Measurements from ENCODE around the gene PAX3. TPM values are rescaled to one million over a fixed set of nuclear protein-coding genes. Genes with fewer than 3 reads are reported as not detected.
A peak's percentile ranks its signal among the peaks of the same experiment; 100 is the strongest.

PAX3 gene
- total RNA-seq, 4 donors from 2014 or later, result 2.7 to 4.5 (median 3.6) TPM

- in situ Hi-C loops (cut with MboI; ENCODE audit: low sequenced_read_pairs in 4 of 4), result loop anchor here in 3 of 4 donors (10.0 to 25.0 kb wide), 3 partner anchors 243 to 257 kb away; no protein-coding TSS in a partner anchor
- ATAC-seq (peak; percentile 74 to 76), DNase-seq (no peak)
- intact Hi-C loops (cut with DNase I; ENCODE audit: low total_unique reads), result no loop called here
- no peaks in the 10 kb centered on the region for H3K36me3 ChIP-seq
- peaks cover 94 to 98% (median 98%) of the 10 kb centered on the region in 3 donors for H3K27me3 ChIP-seq
- H3K4me1 ChIP-seq, result peaks cover 18 to 26% of the 10 kb centered on the region in 2 donors
- H3K27ac ChIP-seq, result peak overlapping the region; percentile 26 to 68 (median 53)
- H3K4me3 ChIP-seq, result peak overlapping the region; percentile 65 to 83 (median 70)
- TF ChIP-seq, protein P1, sequence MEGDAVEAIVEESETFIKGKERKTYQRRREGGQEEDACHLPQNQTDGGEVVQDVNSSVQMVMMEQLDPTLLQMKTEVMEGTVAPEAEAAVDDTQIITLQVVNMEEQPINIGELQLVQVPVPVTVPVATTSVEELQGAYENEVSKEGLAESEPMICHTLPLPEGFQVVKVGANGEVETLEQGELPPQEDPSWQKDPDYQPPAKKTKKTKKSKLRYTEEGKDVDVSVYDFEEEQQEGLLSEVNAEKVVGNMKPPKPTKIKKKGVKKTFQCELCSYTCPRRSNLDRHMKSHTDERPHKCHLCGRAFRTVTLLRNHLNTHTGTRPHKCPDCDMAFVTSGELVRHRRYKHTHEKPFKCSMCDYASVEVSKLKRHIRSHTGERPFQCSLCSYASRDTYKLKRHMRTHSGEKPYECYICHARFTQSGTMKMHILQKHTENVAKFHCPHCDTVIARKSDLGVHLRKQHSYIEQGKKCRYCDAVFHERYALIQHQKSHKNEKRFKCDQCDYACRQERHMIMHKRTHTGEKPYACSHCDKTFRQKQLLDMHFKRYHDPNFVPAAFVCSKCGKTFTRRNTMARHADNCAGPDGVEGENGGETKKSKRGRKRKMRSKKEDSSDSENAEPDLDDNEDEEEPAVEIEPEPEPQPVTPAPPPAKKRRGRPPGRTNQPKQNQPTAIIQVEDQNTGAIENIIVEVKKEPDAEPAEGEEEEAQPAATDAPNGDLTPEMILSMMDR (IDR thresholded peaks at IDR 0.05 in 4 of 5, conservative IDR thresholded peaks at IDR 0.05 in 1 of 5), result no peak
- no peak for TF ChIP-seq POLR2A (IDR thresholded peaks at IDR 0.05)
- H3K9me3 ChIP-seq, result no peaks in the 10 kb centered on the region
Observed at GRCh38 chr2:222305516-222306392, 7.0 kb upstream of the PAX3 start.

GRCh38 chr2:222304737-222305515 is 6.1 kb upstream of the PAX3 start:
- Histone ChIP-seq H3K4me1 (peaks cover 18 to 26% of the 10 kb centered on the region in 2 donors), H3K4me3 (peak overlapping the region; percentile 65 to 83 (median 70)), H3K36me3 (no peaks in the 10 kb centered on the region), H3K9me3 (no peaks in the 10 kb centered on the region), H3K27me3 (peaks cover 94 to 98% (median 98%) of the 10 kb centered on the region in 3 donors), H3K27ac (peak overlapping the region in 3 of 4 donors; percentile 26 to 68 (median 66))
- ATAC-seq (peak; percentile 13 to 61), DNase-seq (no peak)
- in situ Hi-C loops (cut with MboI; ENCODE audit: low sequenced_read_pairs in 4 of 4), result loop anchor here in 3 of 4 donors (10.0 to 25.0 kb wide), 3 partner anchors 243 to 257 kb away; no protein-coding TSS in a partner anchor
- intact Hi-C loops (cut with DNase I; ENCODE audit: low total_unique reads), result no loop called here
- TF ChIP-seq, protein P1 (IDR thresholded peaks at IDR 0.05 in 4 of 5, conservative IDR thresholded peaks at IDR 0.05 in 1 of 5), result no peak
- TF ChIP-seq POLR2A (IDR thresholded peaks at IDR 0.05), result no peak

DNA sequence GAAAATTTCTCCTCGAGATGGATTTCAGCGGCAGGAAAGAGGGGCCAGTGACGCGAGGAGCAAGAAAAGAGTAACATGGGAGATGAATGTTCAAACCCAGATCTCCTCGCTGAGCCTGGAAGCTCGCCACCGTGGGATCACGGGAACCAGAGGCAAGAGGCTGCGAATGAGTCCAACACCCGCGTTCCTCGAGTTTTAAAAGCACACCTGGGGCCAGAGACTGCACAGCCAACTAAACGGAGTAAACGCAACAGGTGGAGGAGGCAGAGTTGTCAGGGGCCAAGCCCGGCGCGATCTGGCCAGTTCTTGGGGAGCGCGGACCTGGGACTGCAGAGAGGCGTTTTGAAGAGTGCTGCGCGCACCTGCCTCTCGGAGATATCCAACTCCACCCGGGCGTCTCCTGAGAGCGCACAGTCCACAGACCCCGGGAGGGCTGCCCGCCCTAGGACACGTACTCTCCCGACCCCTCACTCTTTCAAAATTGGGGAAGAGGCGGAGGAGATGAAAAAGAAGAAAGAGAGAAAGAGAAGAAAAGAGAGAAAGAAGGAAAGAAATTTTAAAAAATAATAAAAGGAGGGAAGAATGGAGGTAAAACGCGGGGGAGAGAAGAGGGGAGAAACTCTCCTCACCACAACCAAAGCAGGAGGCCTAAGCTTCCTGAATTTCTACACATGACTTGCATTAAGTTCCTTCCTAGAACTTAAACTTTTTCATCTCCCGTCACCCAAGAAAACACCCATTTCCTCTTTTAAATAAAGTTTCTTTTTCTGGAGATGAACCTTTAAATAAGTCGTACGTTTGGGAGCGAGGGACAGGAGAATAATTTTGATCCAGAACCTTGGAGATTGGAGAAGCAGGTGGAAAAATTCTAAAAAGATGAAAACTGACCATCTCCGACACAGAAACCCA is 5.3 kb upstream of the PAX3 start:
- TF ChIP-seq POLR2A (IDR thresholded peaks at IDR 0.05), result no peak
- TF ChIP-seq, protein P1 (IDR thresholded peaks at IDR 0.05 in 4 of 5, conservative IDR thresholded peaks at IDR 0.05 in 1 of 5), result no peak
- Histone ChIP-seq H3K4me1 (peaks cover 18 to 26% of the 10 kb centered on the region in 2 donors), H3K27me3 (peaks cover 95 to 100% (median 98%) of the 10 kb centered on the region in 3 donors), H3K27ac (no peak overlapping the region), H3K4me3 (peak overlapping the region in 3 of 4 donors; percentile 65 to 83 (median 70)), H3K9me3 (no peaks in the 10 kb centered on the region), H3K36me3 (no peaks in the 10 kb centered on the region)
- DNase-seq (no peak), ATAC-seq (no peak)
- intact Hi-C loops (cut with DNase I; ENCODE audit: low total_unique reads) (no loop called here), in situ Hi-C loops (cut with MboI; ENCODE audit: low sequenced_read_pairs in 4 of 4) (loop anchor here in 3 of 4 donors (10.0 to 25.0 kb wide), 3 partner anchors 242 to 258 kb away; no protein-coding TSS in a partner anchor)
